Hematopoietic multipotent progenitor cell treated with erythropoietin and hydrocortisone succinate and interleukin-3 and kit ligand, for 17 days (in vitro differentiated cells): ENCODE results near the gene OGDHL.

Experiments
- DNase-seq: peaks from one replicate; pipeline ENCODE4 v3.0.0-alpha.2; 2015; ENCODE audit warnings: low spot score

Gene OGDHL

DNA sequence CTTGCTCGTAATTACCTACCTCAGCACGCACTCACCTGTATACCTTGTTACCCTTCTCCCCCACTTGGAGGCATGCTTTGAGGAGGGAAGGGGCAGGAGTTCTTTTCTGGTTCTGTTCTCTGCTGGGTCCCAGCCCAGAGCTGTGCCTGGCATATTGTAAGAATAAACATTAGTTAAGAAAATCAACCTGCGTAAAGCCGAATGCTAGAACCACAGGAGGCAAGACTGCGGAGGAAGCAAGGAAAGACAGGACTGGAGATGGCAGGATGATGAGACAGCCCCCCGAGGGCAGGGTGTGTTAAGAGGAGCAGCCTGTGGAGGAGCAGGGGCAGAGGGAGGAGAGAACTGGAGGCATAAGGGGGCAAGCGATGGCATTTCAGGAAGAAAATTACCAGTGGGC, 73.2 kb downstream of the OGDHL start:
- DNase-seq = no peak

DNA sequence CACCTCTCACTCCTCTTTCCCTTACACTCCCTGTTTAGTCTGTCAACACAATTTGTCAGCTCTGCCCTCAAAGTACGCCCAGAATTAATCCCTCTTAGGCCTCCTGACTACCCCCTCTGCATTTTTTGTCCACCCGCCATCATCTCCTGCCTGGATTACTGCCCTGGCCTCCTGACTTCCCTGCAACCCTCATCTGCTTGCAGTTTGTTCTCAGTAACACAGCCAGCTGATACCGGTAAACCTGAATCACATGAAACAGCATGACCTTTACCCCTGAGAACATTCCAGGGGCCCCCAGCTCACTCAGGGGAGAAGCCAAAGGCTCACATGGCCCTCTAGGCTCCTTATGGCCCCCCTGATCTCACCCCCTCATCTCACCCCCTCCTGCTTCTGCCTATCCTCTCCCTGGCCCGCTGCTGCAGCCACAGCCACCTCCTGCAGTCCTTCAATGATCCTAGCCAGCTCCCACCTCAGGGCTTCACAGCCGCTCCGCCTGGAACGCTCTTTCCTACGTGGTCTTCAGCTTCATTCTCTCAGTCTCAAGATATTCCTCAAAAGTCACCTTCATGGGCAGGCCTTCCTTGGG, 73.8 kb downstream of the OGDHL start:
- no peak for DNase-seq

DNA sequence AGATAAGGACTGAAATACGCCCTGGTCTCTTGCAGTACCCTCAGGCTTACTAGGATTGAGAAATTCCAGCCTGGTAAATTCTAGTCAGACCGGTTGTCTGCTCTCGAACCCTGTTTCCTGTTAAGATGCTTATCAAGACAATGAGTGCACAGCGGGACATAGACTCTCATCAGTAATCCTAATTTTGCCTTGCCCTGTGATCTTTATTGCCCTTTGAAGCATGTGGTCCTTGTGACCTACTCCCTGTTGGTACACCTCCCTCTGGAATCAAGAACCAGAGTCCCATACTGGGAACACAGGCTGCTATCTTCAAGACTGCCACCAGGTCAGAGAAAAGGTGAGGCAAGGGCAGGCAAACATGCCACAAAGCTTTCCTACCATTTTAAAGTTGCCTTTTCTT, 75.5 kb downstream of the OGDHL start:
- no peak for DNase-seq
